ENCODE data around the gene MCC.

Gene MCC

DNA sequence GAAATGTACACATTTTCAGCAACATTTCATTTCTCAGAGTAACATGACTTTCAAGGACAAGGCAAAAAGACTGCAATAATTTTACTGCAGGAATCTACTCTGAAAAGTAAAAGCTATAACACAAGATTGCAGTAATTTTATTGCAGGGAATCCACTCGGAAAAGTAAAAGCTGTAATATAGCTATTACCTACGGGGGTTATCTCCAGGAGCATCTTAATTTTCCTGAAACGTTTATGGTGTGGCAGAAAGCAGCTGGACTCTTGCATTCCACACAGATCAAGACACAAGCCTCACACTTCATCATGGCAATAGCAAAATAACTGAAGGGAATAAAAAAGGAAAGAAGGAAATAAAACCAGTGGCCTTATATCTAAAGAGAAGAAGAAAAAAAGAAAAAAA lies 224.7 kb downstream of the MCC start:
- Histone ChIP-seq H3K79me2 (ENCODE audit: insufficient read depth, low read length) (no peaks in the 10 kb centered on the region), H3K27ac (ENCODE audit: low read depth, low read length) (no peak overlapping the region), H3K27me3 (ENCODE audit: low read length) (no peaks in the 10 kb centered on the region), H3K9me2 (replicated peaks; ENCODE audit: insufficient read depth, low read length) (no peaks in the 10 kb centered on the region), H3K4me2 (ENCODE audit: low read depth, low read length, poor library complexity, severe bottlenecking) (no peak overlapping the region), H4K20me1 (ENCODE audit: low read depth, low read length) (no peaks in the 10 kb centered on the region), H3K9ac (ENCODE audit: low read length) (no peak overlapping the region), H2AFZ (ENCODE audit: low read depth, low read length, severe bottlenecking) (no peak overlapping the region), H3K4me3 (ENCODE audit: insufficient read depth, low read length, poor library complexity, severe bottlenecking) (no peak overlapping the region), H3K36me3 (ENCODE audit: low read length) (no peaks in the 10 kb centered on the region), H3F3A (ENCODE audit: insufficient read depth) (no peaks in the 10 kb centered on the region), H3K9me3 (ENCODE audit: insufficient read depth, low read length) (no peaks in the 10 kb centered on the region)
- TF ChIP-seq CTCF (IDR thresholded peaks at IDR 0.05; ENCODE audit: insufficient read depth, low read length, poor library complexity, severe bottlenecking) (no peak), EZH2phosphoT487 (conservative IDR thresholded peaks at IDR 0.05; ENCODE audit: low read length) (no peak)

DNA sequence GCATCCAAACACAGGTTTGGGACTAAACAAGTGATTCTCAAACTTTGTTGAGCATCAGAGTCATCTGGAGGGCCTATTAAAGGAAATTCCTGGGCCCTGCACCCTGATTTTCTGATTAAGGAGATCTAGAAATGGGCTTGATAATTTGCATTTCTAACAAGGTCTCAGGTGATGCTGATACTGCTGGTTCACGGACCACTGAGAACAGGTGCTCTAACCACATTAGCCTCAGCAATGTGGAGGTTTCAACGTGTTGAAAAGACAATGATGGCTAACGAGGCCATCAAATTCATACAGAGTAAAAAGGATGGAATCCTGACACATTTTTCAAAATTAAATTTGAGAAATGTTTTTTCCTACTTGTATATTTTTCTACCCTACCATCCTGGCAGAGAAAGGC lies 225.6 kb downstream of the MCC start:
- H3K27ac ChIP-seq (ENCODE audit: low read depth, low read length) = no peak overlapping the region
- H4K20me1 ChIP-seq (ENCODE audit: low read depth, low read length) = no peaks in the 10 kb centered on the region
- H3F3A ChIP-seq (ENCODE audit: insufficient read depth) = no peaks in the 10 kb centered on the region
- no peaks in the 10 kb centered on the region for H3K27me3 ChIP-seq (ENCODE audit: low read length)
- H3K9me2 ChIP-seq (replicated peaks; ENCODE audit: insufficient read depth, low read length) = no peaks in the 10 kb centered on the region
- TF ChIP-seq CTCF (IDR thresholded peaks at IDR 0.05; ENCODE audit: insufficient read depth, low read length, poor library complexity, severe bottlenecking) (no peak), EZH2phosphoT487 (conservative IDR thresholded peaks at IDR 0.05; ENCODE audit: low read length) (no peak)
- no peak overlapping the region for H3K9ac ChIP-seq (ENCODE audit: low read length)
- H3K9me3 ChIP-seq (ENCODE audit: insufficient read depth, low read length) = no peaks in the 10 kb centered on the region
- no peak overlapping the region for H3K4me2 ChIP-seq (ENCODE audit: low read depth, low read length, poor library complexity, severe bottlenecking)
- H3K79me2 ChIP-seq (ENCODE audit: insufficient read depth, low read length) = no peaks in the 10 kb centered on the region
- H2AFZ ChIP-seq (ENCODE audit: low read depth, low read length, severe bottlenecking) = no peak overlapping the region
- H3K36me3 ChIP-seq (ENCODE audit: low read length) = no peaks in the 10 kb centered on the region
- H3K4me3 ChIP-seq (ENCODE audit: insufficient read depth, low read length, poor library complexity, severe bottlenecking) = no peak overlapping the region

DNA sequence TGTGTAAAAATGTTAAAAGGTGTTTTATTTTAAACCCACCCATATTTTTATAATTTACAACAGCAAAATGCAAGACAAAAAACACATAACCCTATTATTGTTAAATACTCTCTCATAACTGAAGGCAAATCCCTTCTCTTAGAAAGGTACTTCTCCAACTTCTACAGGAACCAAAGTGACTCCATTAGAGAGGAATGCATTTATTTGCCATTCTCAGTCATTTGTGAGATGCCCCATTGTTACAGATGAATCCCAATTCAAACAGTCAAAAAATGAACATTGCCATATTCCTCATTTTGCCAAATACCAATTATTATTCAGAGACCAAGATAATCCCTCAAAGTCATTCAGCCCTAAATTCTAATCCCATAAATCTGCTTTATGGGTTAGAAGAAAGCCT lies 229.2 kb downstream of the MCC start:
- no peaks in the 10 kb centered on the region for H3K27me3 ChIP-seq (ENCODE audit: low read length)
- H3K27ac ChIP-seq (ENCODE audit: low read depth, low read length) = no peak overlapping the region
- H3K36me3 ChIP-seq (ENCODE audit: low read length) = no peaks in the 10 kb centered on the region
- H3K4me3 ChIP-seq (ENCODE audit: insufficient read depth, low read length, poor library complexity, severe bottlenecking) = no peak overlapping the region
- no peaks in the 10 kb centered on the region for H3K9me3 ChIP-seq (ENCODE audit: insufficient read depth, low read length)
- H3K79me2 ChIP-seq (ENCODE audit: insufficient read depth, low read length) = no peaks in the 10 kb centered on the region
- TF ChIP-seq EZH2phosphoT487 (conservative IDR thresholded peaks at IDR 0.05; ENCODE audit: low read length) (no peak), CTCF (IDR thresholded peaks at IDR 0.05; ENCODE audit: insufficient read depth, low read length, poor library complexity, severe bottlenecking) (no peak)
- H4K20me1 ChIP-seq (ENCODE audit: low read depth, low read length) = no peaks in the 10 kb centered on the region
- H3F3A ChIP-seq (ENCODE audit: insufficient read depth) = no peaks in the 10 kb centered on the region
- no peak overlapping the region for H3K9ac ChIP-seq (ENCODE audit: low read length)
- no peak overlapping the region for H3K4me2 ChIP-seq (ENCODE audit: low read depth, low read length, poor library complexity, severe bottlenecking)
- no peak overlapping the region for H2AFZ ChIP-seq (ENCODE audit: low read depth, low read length, severe bottlenecking)
- H3K9me2 ChIP-seq (replicated peaks; ENCODE audit: insufficient read depth, low read length) = no peaks in the 10 kb centered on the region

DNA sequence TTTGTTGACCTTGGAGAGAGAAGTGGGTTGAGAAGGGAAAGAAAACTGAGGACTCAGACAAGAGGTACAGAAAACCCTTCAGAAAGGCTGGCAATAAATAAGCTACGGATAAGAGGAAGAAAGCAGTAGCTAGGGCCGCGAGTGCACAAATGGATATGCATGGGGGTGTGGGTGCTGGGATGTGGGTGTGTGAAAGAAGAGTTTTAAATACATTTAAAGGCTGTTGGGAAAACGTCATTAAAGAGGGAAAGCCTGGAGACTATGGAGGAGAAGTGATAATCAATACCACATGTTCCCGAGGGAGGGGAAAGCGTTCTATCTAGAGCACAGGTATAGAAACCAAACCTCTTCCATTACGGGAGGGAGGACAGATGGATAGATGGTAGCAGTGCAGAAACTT lies 230.7 kb downstream of the MCC start:
- no peak overlapping the region for H3K27ac ChIP-seq (ENCODE audit: low read depth, low read length)
- TF ChIP-seq EZH2phosphoT487 (conservative IDR thresholded peaks at IDR 0.05; ENCODE audit: low read length) (no peak), CTCF (IDR thresholded peaks at IDR 0.05; ENCODE audit: insufficient read depth, low read length, poor library complexity, severe bottlenecking) (no peak)
- H3K9me3 ChIP-seq (ENCODE audit: insufficient read depth, low read length) = no peaks in the 10 kb centered on the region
- H3K27me3 ChIP-seq (ENCODE audit: low read length) = no peaks in the 10 kb centered on the region
- H3F3A ChIP-seq (ENCODE audit: insufficient read depth) = no peaks in the 10 kb centered on the region
- no peaks in the 10 kb centered on the region for H4K20me1 ChIP-seq (ENCODE audit: low read depth, low read length)
- no peak overlapping the region for H2AFZ ChIP-seq (ENCODE audit: low read depth, low read length, severe bottlenecking)
- no peaks in the 10 kb centered on the region for H3K79me2 ChIP-seq (ENCODE audit: insufficient read depth, low read length)
- no peaks in the 10 kb centered on the region for H3K9me2 ChIP-seq (replicated peaks; ENCODE audit: insufficient read depth, low read length)
- no peak overlapping the region for H3K4me2 ChIP-seq (ENCODE audit: low read depth, low read length, poor library complexity, severe bottlenecking)
- H3K36me3 ChIP-seq (ENCODE audit: low read length) = no peaks in the 10 kb centered on the region
- H3K4me3 ChIP-seq (ENCODE audit: insufficient read depth, low read length, poor library complexity, severe bottlenecking) = no peak overlapping the region
- no peak overlapping the region for H3K9ac ChIP-seq (ENCODE audit: low read length)
